ENCODE data around the gene PEPD.

The PEPD gene

GRCh38 chr19:33553530-33554310, 32.1 kb upstream of the PEPD start:
- no peak for TF ChIP-seq SIN3A (IDR thresholded peaks at IDR 0.05; ENCODE audit: borderline replicate concordance, insufficient read depth, low read length)

GRCh38 chr19:33552928-33553279, 31.3 kb upstream of the PEPD start:
- TF ChIP-seq REST (IDR thresholded peaks at IDR 0.05; ENCODE audit: insufficient read depth in 1 of 2, low read depth in 2 of 2, low read length in 2 of 2) = no peak

- no peak for TF ChIP-seq POLR2AphosphoS5 (IDR thresholded peaks at IDR 0.05; ENCODE audit: low read depth, low read length)
- no peak for TF ChIP-seq TAF1 (IDR thresholded peaks at IDR 0.05; ENCODE audit: borderline replicate concordance, insufficient read depth, low read length)
- no peak for TF ChIP-seq SIN3A (IDR thresholded peaks at IDR 0.05; ENCODE audit: borderline replicate concordance, insufficient read depth, low read length)
- no peak for TF ChIP-seq FOXP2 (optimal IDR thresholded peaks at IDR 0.05; ENCODE audit: borderline replicate concordance, extremely low read depth, extremely low read length, insufficient read depth)
- TF ChIP-seq REST (IDR thresholded peaks at IDR 0.05; ENCODE audit: insufficient read depth in 1 of 2, low read depth in 2 of 2, low read length in 2 of 2) = no peak
These were observed 30.8 kb upstream of the PEPD start for GRCh38 chr19:33552191-33552927.

GRCh38 chr19:33551676-33552075, 30.1 kb upstream of the PEPD start:
- TF ChIP-seq SIN3A (IDR thresholded peaks at IDR 0.05; ENCODE audit: borderline replicate concordance, insufficient read depth, low read length) = no peak
- TF ChIP-seq REST (IDR thresholded peaks at IDR 0.05; ENCODE audit: insufficient read depth in 1 of 2, low read depth in 2 of 2, low read length in 2 of 2) = no peak
- TF ChIP-seq POLR2AphosphoS5 (IDR thresholded peaks at IDR 0.05; ENCODE audit: low read depth, low read length) = no peak
- TF ChIP-seq TAF1 (IDR thresholded peaks at IDR 0.05; ENCODE audit: borderline replicate concordance, insufficient read depth, low read length) = no peak
- TF ChIP-seq FOXP2 (optimal IDR thresholded peaks at IDR 0.05; ENCODE audit: borderline replicate concordance, extremely low read depth, extremely low read length, insufficient read depth) = no peak

GRCh38 chr19:33550768-33551167, 29.2 kb upstream of the PEPD start:
- TF ChIP-seq FOXP2 (optimal IDR thresholded peaks at IDR 0.05; ENCODE audit: borderline replicate concordance, extremely low read depth, extremely low read length, insufficient read depth) (no peak), REST (IDR thresholded peaks at IDR 0.05; ENCODE audit: insufficient read depth in 1 of 2, low read depth in 2 of 2, low read length in 2 of 2) (no peak), TAF1 (IDR thresholded peaks at IDR 0.05; ENCODE audit: borderline replicate concordance, insufficient read depth, low read length) (no peak), SIN3A (IDR thresholded peaks at IDR 0.05; ENCODE audit: borderline replicate concordance, insufficient read depth, low read length) (no peak)

Measured in PFSK-1 (cell line).